Ovary (tissue), 9 donors: ENCODE measurements around the gene PLA1A. TPM values are rescaled to one million over a fixed set of nuclear protein-coding genes. Genes with fewer than 3 reads are reported as not detected.

Experiments
- DNase-seq, 5 donors: peaks; one replicate each; pipeline ENCODE4 v3.0.0-alpha.2; 2019 to 2020
- H3K27ac ChIP-seq, 2 donors: fragments of 200-600 bp; one replicate each; pipeline versions ENCODE4 v1.5.1 to v1.8.0; 2019 to 2022
- H3K27me3 ChIP-seq: fragments of 200-600 bp; one replicate; pipeline ENCODE4 v1.8.0; 2022
- H3K36me3 ChIP-seq: fragments of 200-600 bp; sonication (generic); one replicate; pipeline ENCODE4 v1.5.1; 2019
- H3K4me1 ChIP-seq: one replicate; pipeline ENCODE4 v1.8.1; 2013; ENCODE audit warnings: mild to moderate bottlenecking, moderate library complexity; ENCODE audit not compliant: insufficient read depth
- H3K4me3 ChIP-seq: fragments of 200-600 bp; sonication (generic); one replicate; pipeline ENCODE4 v1.5.1; 2017
- H3K9me3 ChIP-seq, 2 donors: fragments of 200-600 bp in 1 of 2; sonication (generic) in 1 of 2; one replicate each; pipeline versions ENCODE4 v1.5.1 to v1.8.1; 2013 to 2019; ENCODE audit warnings: mild to moderate bottlenecking in 1 of 2, moderate library complexity in 1 of 2
- CTCF ChIP-seq, 3 donors: fragments of 450-650 bp in 2 of 3; fragments of 200-600 bp in 1 of 3; IDR thresholded peaks; one replicate each; pipeline versions ENCODE4 v1.5.1 to v1.8.0; 2016 to 2022; ENCODE audit warnings: antibody characterized with exemption in 3 of 3, mild to moderate bottlenecking in 1 of 3
- EP300 ChIP-seq: sonication (generic); formaldehyde crosslinking; IDR thresholded peaks from one replicate; pipeline ENCODE4 v1.6.1; 2017; ENCODE audit warnings: antibody characterized with exemption
- POLR2A ChIP-seq: fragments of 450-650 bp; IDR thresholded peaks from one replicate; pipeline ENCODE4 v1.6.1; 2017; ENCODE audit warnings: antibody characterized with exemption, mild to moderate bottlenecking, moderate library complexity
- WGBS, 3 donors: extraction: QIAGEN DNeasy Blood & Tissue Kit in 1 of 3; methylation state at CpG; one replicate each; pipeline versions ENCODE4 v1.1.5 to v1.1.7; 2013 to 2017; 5-methylcytosine and 5-hydroxymethylcytosine counted together
- intact Hi-C, 4 donors: fragments of 100-400 bp; cut with DNase I; formaldehyde crosslinking; loops; one replicate each; pipeline versions ENCODE4 v1.11.0 to v1.15.1; 2022 to 2023
- polyA plus RNA-seq, 2 donors: library from polyadenylated mRNA; stranded (reverse); fragments of 200-250 nt in 1 of 2; fragments of 350-450 nt in 1 of 2; fragmentation: Illumina TruSeq in 1 of 2; extraction: RNeasy Lipid Tissue Mini Kit (QIAGEN cat#74804) in 1 of 2; gene quantifications; one replicate each; pipeline ENCODE4 v1.2.3, GENCODE V29; 2013 to 2014
- total RNA-seq, 7 donors: library from RNA; depleted of rRNA in 2 of 7; stranded (reverse); fragments of >200 nt in 2 of 7; fragmentation: NEBNext Ultra II Directional in 3 of 7; extraction: Animal tissue kit (Norgen Biotek cat#: 25700) in 3 of 7; gene quantifications; one replicate each; pipeline versions ENCODE4 v1.1.0 to v1.2.4, GENCODE V29; 2016 to 2023
- donor health status: DM: no; HTN: no; CAD: no; lungs with moderate emphysema.
- donor health status: DM: no; HTN: no; CAD: no.
- donor health status: Bipolar disorder and iron deficiency.
- donor health status: DM: yes; HTN: yes; CAD: no.
- donor health status: DM: no; HTN: no; CAD: no.
- donor health status: DM: yes; HTN: yes; CAD: no.

Gene PLA1A
- total and polyA plus RNA-seq, 9 donors: 0.53 to 9.9 (median 1.5) TPM

- WGBS, 3 donors: 61 to 73% (median 65%) methylated on average over 1 of the region's 1 CpG
- no peak for DNase-seq
- H3K4me3 ChIP-seq: no peak overlapping the region
Measured at GRCh38 chr3:119628816-119629445, 31.2 kb downstream of the PLA1A start.

GRCh38 chr3:119630128-119630879, 32.6 kb downstream of the PLA1A start:
- 62 to 73% (median 71%) methylated on average over 8 of the region's 8 CpGs for WGBS, 3 donors
- peak overlapping the region in 1 of 2 donors; percentile 23 for H3K27ac ChIP-seq
- H3K27me3 ChIP-seq: no peaks in the 10 kb centered on the region
- peak in 3 of 5 donors; percentile 34 to 55 (median 43) for DNase-seq
- no peaks in the 10 kb centered on the region for H3K9me3 ChIP-seq
- H3K36me3 ChIP-seq: no peaks in the 10 kb centered on the region
- H3K4me3 ChIP-seq: no peak overlapping the region
- TF ChIP-seq CTCF (IDR thresholded peaks at IDR 0.05) (no peak), EP300 (no peak), POLR2A (no peak)
- peaks cover 14% of the 10 kb centered on the region for H3K4me1 ChIP-seq
- intact Hi-C loops: no loop called here

More at GRCh38 chr3:119628816-119629445, 31.2 kb downstream of the PLA1A start:
- no peak overlapping the region for H3K27ac ChIP-seq
- intact Hi-C loops: no loop called here
- TF ChIP-seq CTCF (IDR thresholded peaks at IDR 0.05): no peak
- TF ChIP-seq EP300: no peak
- no peak for TF ChIP-seq POLR2A
- H3K4me1 ChIP-seq: peaks cover 14% of the 10 kb centered on the region
- H3K9me3 ChIP-seq: no peaks in the 10 kb centered on the region
- H3K36me3 ChIP-seq: no peaks in the 10 kb centered on the region
- no peaks in the 10 kb centered on the region for H3K27me3 ChIP-seq

GRCh38 chr3:119630880-119631329, 33.2 kb downstream of the PLA1A start:
- Histone ChIP-seq H3K4me3 (no peak overlapping the region), H3K4me1 (peaks cover 14% of the 10 kb centered on the region), H3K27me3 (no peaks in the 10 kb centered on the region), H3K27ac (peak overlapping the region in 1 of 2 donors; percentile 23), H3K36me3 (no peaks in the 10 kb centered on the region), H3K9me3 (no peaks in the 10 kb centered on the region)
- no peak for TF ChIP-seq EP300
- TF ChIP-seq CTCF (IDR thresholded peaks at IDR 0.05): no peak
- no peak for TF ChIP-seq POLR2A
- intact Hi-C loops: no loop called here
- 62 to 79% (median 75%) methylated on average over 7 of the region's 7 CpGs for WGBS, 3 donors
- DNase-seq: no peak

GRCh38 chr3:119631516-119631915, 33.8 kb downstream of the PLA1A start:
- no peak overlapping the region for H3K4me3 ChIP-seq
- H3K27me3 ChIP-seq: no peaks in the 10 kb centered on the region
- no peaks in the 10 kb centered on the region for H3K9me3 ChIP-seq
- no peak for TF ChIP-seq EP300
- TF ChIP-seq CTCF (IDR thresholded peaks at IDR 0.05): no peak
- TF ChIP-seq POLR2A: no peak
- H3K27ac ChIP-seq: peak overlapping the region in 1 of 2 donors; percentile 23
- no peaks in the 10 kb centered on the region for H3K36me3 ChIP-seq
- no peak for DNase-seq
- peaks cover 14% of the 10 kb centered on the region for H3K4me1 ChIP-seq
- 2 to 15% (median 7%) methylated on average over 3 of the region's 3 CpGs for WGBS, 3 donors
- intact Hi-C loops: no loop called here
